ENCODE results near the gene SSH2.

Gene SSH2

DNA sequence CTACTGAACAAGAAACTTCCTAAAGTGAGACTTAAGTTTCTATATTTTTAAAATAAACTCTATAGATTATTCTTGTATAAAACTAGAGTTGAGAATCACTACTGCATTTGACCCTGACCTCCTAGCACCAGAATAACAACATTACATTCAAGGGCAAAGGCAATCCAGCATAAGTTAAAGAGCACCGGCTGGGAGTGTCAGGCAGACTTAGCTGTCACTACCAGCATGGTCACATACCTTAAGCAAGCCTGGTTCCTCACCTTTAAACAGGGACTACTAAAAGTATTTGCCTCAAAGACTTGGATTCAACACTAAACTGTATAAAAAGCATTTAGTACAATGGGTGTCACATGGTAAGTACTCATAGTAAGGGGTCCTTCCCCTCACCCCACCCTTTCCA, 90.4 kb downstream of the SSH2 start:
- Histone ChIP-seq H3K9ac (ENCODE audit: low read depth, low read length, poor library complexity) (no peak overlapping the region), H4K91ac (ENCODE audit: low read depth, low read length, poor library complexity) (no peak overlapping the region), H2AFZ (ENCODE audit: low read length) (no peak overlapping the region), H3K23ac (ENCODE audit: low read depth, low read length, poor library complexity) (no peak overlapping the region), H3K27ac (replicated peaks; ENCODE audit: low read length) (no peak overlapping the region), H3K36me3 (replicated peaks in 1 of 2; ENCODE audit: control insufficient read depth in 2 of 2, insufficient read depth in 2 of 2, low read length in 2 of 2) (no peaks in the 10 kb centered on the region), H2BK120ac (ENCODE audit: low read depth, low read length) (no peak overlapping the region), H3K79me1 (ENCODE audit: low read depth, low read length) (peaks cover 5% of the 10 kb centered on the region), H2AK5ac (ENCODE audit: low read depth, low read length) (no peak overlapping the region), H3K9me3 (replicated peaks in 1 of 2; ENCODE audit: control insufficient read depth in 2 of 2, insufficient read depth in 1 of 2, low read depth in 1 of 2, low read length in 2 of 2) (no peaks in the 10 kb centered on the region), H3K4me2 (ENCODE audit: insufficient read depth, low read length, poor library complexity, severe bottlenecking) (no peak overlapping the region), H3K4me3 (ENCODE audit: low read length in 2 of 2) (no peak overlapping the region), H2BK5ac (ENCODE audit: low read length) (no peak overlapping the region), H3K18ac (ENCODE audit: low read length) (no peak overlapping the region), H3K14ac (ENCODE audit: low read length) (no peak overlapping the region), H4K8ac (ENCODE audit: low read depth, low read length) (no peak overlapping the region), H3K27me3 (ENCODE audit: control insufficient read depth in 3 of 3, insufficient read depth in 3 of 3, low read depth in 1 of 3, low read length in 3 of 3) (no peaks in the 10 kb centered on the region), H2BK15ac (ENCODE audit: low read length) (no peak overlapping the region), H3K4me1 (ENCODE audit: control insufficient read depth in 2 of 2, insufficient read depth in 1 of 2, low read depth in 1 of 2, low read length in 2 of 2) (peaks cover 10% of the 10 kb centered on the region in 2 donors), H2BK12ac (ENCODE audit: low read length) (no peak overlapping the region), H3K4ac (ENCODE audit: low read length) (no peak overlapping the region)
- WGBS, 2 donors (ENCODE audit: extremely low coverage in 2 of 2, insufficient read length in 2 of 2, insufficient replicate concordance in 1 of 2) = no CpG with 5 or more reads among the region's 1 CpG
- DNase-seq (ENCODE audit: low spot score) = no peak

DNA sequence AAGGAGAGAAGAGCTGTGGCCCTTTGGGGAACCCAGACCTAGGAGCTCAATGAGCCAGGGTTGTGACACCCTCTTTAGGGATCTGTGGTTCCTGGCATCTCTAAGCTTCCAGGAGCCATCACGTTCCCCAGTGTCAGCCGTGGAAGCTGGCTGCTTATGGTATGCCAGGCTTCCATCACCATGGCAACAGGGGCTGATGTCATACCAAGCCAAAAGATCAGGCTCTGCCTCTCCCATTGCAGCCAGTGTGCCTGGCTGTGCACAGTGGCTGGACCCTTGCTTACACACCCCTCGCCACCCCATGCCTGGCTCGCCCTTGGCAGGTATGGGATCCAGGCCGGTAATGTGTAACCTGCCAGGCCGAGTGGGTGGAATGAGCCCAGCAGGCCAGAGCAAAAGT, 91.1 kb downstream of the SSH2 start:
- no peak overlapping the region for H3K4ac ChIP-seq (ENCODE audit: low read length)
- H4K91ac ChIP-seq (ENCODE audit: low read depth, low read length, poor library complexity) = no peak overlapping the region
- WGBS, 2 donors (ENCODE audit: extremely low coverage in 2 of 2, insufficient read length in 2 of 2, insufficient replicate concordance in 1 of 2) = no CpG with 5 or more reads among the region's 6 CpGs
- no peak overlapping the region for H4K8ac ChIP-seq (ENCODE audit: low read depth, low read length)
- H3K9me3 ChIP-seq (replicated peaks in 1 of 2; ENCODE audit: control insufficient read depth in 2 of 2, insufficient read depth in 1 of 2, low read depth in 1 of 2, low read length in 2 of 2) = no peaks in the 10 kb centered on the region
- no peak overlapping the region for H3K4me3 ChIP-seq (ENCODE audit: low read length in 2 of 2)
- peaks cover 6 to 8% of the 10 kb centered on the region in 2 donors for H3K4me1 ChIP-seq (ENCODE audit: control insufficient read depth in 2 of 2, insufficient read depth in 1 of 2, low read depth in 1 of 2, low read length in 2 of 2)
- no peak overlapping the region for H3K4me2 ChIP-seq (ENCODE audit: insufficient read depth, low read length, poor library complexity, severe bottlenecking)
- no peak overlapping the region for H2BK120ac ChIP-seq (ENCODE audit: low read depth, low read length)
- no peak overlapping the region for H2AFZ ChIP-seq (ENCODE audit: low read length)
- DNase-seq (ENCODE audit: low spot score) = peak; percentile 62
- peak overlapping the region; percentile 63 for H3K9ac ChIP-seq (ENCODE audit: low read depth, low read length, poor library complexity)
- no peak overlapping the region for H2BK12ac ChIP-seq (ENCODE audit: low read length)
- H2BK15ac ChIP-seq (ENCODE audit: low read length) = no peak overlapping the region
- H3K79me1 ChIP-seq (ENCODE audit: low read depth, low read length) = peaks cover 5% of the 10 kb centered on the region
- H3K27me3 ChIP-seq (ENCODE audit: control insufficient read depth in 3 of 3, insufficient read depth in 3 of 3, low read depth in 1 of 3, low read length in 3 of 3) = no peaks in the 10 kb centered on the region
- no peaks in the 10 kb centered on the region for H3K36me3 ChIP-seq (replicated peaks in 1 of 2; ENCODE audit: control insufficient read depth in 2 of 2, insufficient read depth in 2 of 2, low read length in 2 of 2)
- H3K14ac ChIP-seq (ENCODE audit: low read length) = no peak overlapping the region
- H3K18ac ChIP-seq (ENCODE audit: low read length) = peak overlapping the region; percentile 38
- no peak overlapping the region for H2AK5ac ChIP-seq (ENCODE audit: low read depth, low read length)
- no peak overlapping the region for H3K27ac ChIP-seq (replicated peaks; ENCODE audit: low read length)
- H2BK5ac ChIP-seq (ENCODE audit: low read length) = no peak overlapping the region
- H3K23ac ChIP-seq (ENCODE audit: low read depth, low read length, poor library complexity) = no peak overlapping the region

DNA sequence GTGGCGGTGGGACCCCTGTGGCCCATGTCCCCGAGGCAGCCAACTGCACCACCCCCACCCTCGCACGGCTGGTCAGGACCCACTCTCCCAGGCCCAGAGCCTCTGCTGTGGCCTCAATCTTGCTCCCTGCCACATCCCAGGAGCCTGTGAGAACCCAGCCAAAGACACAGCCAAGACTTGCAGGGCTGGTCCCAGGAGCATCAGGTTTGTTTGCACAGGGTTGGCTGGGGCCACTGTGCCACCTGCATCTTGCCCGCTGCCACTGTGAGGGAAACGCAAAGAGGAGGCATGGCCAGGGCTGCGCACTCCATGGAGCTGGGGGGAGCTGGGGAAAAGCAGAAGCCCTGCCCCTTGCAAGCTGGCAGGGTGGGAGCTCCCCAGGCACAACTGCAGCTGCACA, 92.5 kb downstream of the SSH2 start:
- Histone ChIP-seq H3K23ac (ENCODE audit: low read depth, low read length, poor library complexity) (no peak overlapping the region), H4K8ac (ENCODE audit: low read depth, low read length) (no peak overlapping the region), H3K4ac (ENCODE audit: low read length) (no peak overlapping the region), H3K4me1 (ENCODE audit: control insufficient read depth in 2 of 2, insufficient read depth in 1 of 2, low read depth in 1 of 2, low read length in 2 of 2) (peaks cover 6 to 8% of the 10 kb centered on the region in 2 donors), H3K27me3 (ENCODE audit: control insufficient read depth in 3 of 3, insufficient read depth in 3 of 3, low read depth in 1 of 3, low read length in 3 of 3) (no peaks in the 10 kb centered on the region), H3K4me2 (ENCODE audit: insufficient read depth, low read length, poor library complexity, severe bottlenecking) (no peak overlapping the region), H3K9ac (ENCODE audit: low read depth, low read length, poor library complexity) (no peak overlapping the region), H2BK12ac (ENCODE audit: low read length) (no peak overlapping the region), H4K91ac (ENCODE audit: low read depth, low read length, poor library complexity) (no peak overlapping the region), H3K4me3 (ENCODE audit: low read length in 2 of 2) (no peak overlapping the region), H3K36me3 (replicated peaks in 1 of 2; ENCODE audit: control insufficient read depth in 2 of 2, insufficient read depth in 2 of 2, low read length in 2 of 2) (no peaks in the 10 kb centered on the region), H2BK5ac (ENCODE audit: low read length) (peak overlapping the region; percentile 39), H2AK5ac (ENCODE audit: low read depth, low read length) (peak overlapping the region; percentile 37), H3K27ac (replicated peaks; ENCODE audit: low read length) (no peak overlapping the region), H2BK15ac (ENCODE audit: low read length) (no peak overlapping the region), H2AFZ (ENCODE audit: low read length) (no peak overlapping the region), H2BK120ac (ENCODE audit: low read depth, low read length) (no peak overlapping the region), H3K14ac (ENCODE audit: low read length) (no peak overlapping the region), H3K9me3 (replicated peaks in 1 of 2; ENCODE audit: control insufficient read depth in 2 of 2, insufficient read depth in 1 of 2, low read depth in 1 of 2, low read length in 2 of 2) (no peaks in the 10 kb centered on the region), H3K18ac (ENCODE audit: low read length) (peak overlapping the region; percentile 48), H3K79me1 (ENCODE audit: low read depth, low read length) (peaks cover 5% of the 10 kb centered on the region)
- WGBS, 2 donors (ENCODE audit: extremely low coverage in 2 of 2, insufficient read length in 2 of 2, insufficient replicate concordance in 1 of 2) = no CpG with 5 or more reads among the region's 7 CpGs
- DNase-seq (ENCODE audit: low spot score) = no peak

DNA sequence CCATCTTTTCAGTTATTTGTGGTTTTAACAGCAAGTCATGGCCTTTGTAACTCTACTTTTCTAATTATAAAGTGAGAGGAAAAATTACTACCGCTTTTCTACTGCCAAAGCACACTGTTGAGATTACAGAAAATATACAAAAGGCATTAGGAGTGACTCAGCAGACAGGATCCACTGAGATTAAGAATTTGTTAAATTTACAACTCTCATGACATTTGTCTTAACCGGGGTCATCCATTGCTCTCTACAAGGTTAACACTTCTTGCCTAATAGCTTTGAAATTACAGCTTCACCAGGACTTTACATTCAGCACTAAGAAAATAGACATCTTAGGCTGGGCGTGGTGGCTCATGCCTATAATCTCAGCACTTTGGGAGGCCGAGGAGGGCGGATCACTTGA, 93.4 kb downstream of the SSH2 start:
- Histone ChIP-seq H3K79me1 (ENCODE audit: low read depth, low read length) (peaks cover 5% of the 10 kb centered on the region), H2AFZ (ENCODE audit: low read length) (no peak overlapping the region), H2BK15ac (ENCODE audit: low read length) (no peak overlapping the region), H3K4me3 (ENCODE audit: low read length in 2 of 2) (no peak overlapping the region), H2BK5ac (ENCODE audit: low read length) (no peak overlapping the region), H3K36me3 (replicated peaks in 1 of 2; ENCODE audit: control insufficient read depth in 2 of 2, insufficient read depth in 2 of 2, low read length in 2 of 2) (no peaks in the 10 kb centered on the region), H2BK12ac (ENCODE audit: low read length) (no peak overlapping the region), H3K4me2 (ENCODE audit: insufficient read depth, low read length, poor library complexity, severe bottlenecking) (no peak overlapping the region), H2AK5ac (ENCODE audit: low read depth, low read length) (no peak overlapping the region), H3K9me3 (replicated peaks in 1 of 2; ENCODE audit: control insufficient read depth in 2 of 2, insufficient read depth in 1 of 2, low read depth in 1 of 2, low read length in 2 of 2) (no peaks in the 10 kb centered on the region), H3K4me1 (ENCODE audit: control insufficient read depth in 2 of 2, insufficient read depth in 1 of 2, low read depth in 1 of 2, low read length in 2 of 2) (peaks cover 6 to 8% of the 10 kb centered on the region in 2 donors), H2BK120ac (ENCODE audit: low read depth, low read length) (no peak overlapping the region), H3K23ac (ENCODE audit: low read depth, low read length, poor library complexity) (no peak overlapping the region), H4K91ac (ENCODE audit: low read depth, low read length, poor library complexity) (no peak overlapping the region), H3K9ac (ENCODE audit: low read depth, low read length, poor library complexity) (no peak overlapping the region), H3K18ac (ENCODE audit: low read length) (no peak overlapping the region), H3K14ac (ENCODE audit: low read length) (no peak overlapping the region), H3K4ac (ENCODE audit: low read length) (no peak overlapping the region), H4K8ac (ENCODE audit: low read depth, low read length) (no peak overlapping the region), H3K27ac (replicated peaks; ENCODE audit: low read length) (no peak overlapping the region), H3K27me3 (ENCODE audit: control insufficient read depth in 3 of 3, insufficient read depth in 3 of 3, low read depth in 1 of 3, low read length in 3 of 3) (no peaks in the 10 kb centered on the region)
- WGBS, 2 donors (ENCODE audit: extremely low coverage in 2 of 2, insufficient read length in 2 of 2, insufficient replicate concordance in 1 of 2) = no CpG with 5 or more reads among the region's 5 CpGs
- no peak for DNase-seq (ENCODE audit: low spot score)
